ENCODE measurements around the gene SDK2. TPM values are rescaled to one million over a fixed set of nuclear protein-coding genes. Genes with fewer than 3 reads are reported as not detected.
A peak's percentile ranks its signal among the peaks of the same experiment; 100 is the strongest.

Gene SDK2
- total RNA-seq, 2 donors from 2014 or later = 0.26 to 0.33 TPM

DNA sequence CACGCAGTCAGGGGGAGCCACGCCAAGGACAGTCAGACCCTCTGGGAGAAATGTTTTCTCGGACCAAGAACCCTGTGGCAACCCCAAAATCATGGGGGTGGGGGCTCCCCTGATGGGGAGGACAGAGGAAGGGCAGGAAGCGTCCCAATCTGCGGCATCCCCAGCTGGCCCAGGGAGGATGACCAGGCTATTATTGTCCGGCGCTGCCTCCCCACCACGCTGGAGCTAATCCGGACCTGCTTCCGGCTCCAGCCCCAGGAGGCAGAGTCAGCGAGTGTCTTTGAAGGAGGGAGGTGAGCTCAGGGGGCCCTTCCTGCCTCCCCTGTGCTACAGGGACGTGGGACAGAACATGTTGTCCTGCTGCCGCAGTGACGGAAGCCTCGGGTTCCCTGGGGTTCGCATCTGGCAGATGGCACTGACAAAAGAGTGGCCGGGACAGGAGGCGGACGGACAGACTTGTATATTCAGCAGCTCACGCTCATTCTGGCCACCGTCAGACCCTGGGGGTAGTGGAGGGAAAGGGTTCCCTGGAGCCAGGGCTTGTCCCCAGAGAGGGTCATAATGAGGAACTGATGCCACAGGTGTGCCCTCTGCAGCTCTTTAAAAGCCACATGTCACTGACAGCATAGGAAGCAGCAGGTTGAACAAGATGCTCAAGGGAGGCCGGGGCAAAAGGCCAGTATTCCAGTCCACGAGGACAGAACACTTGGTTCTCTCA lies 278.2 kb downstream of the SDK2 start:
- WGBS, 2 donors = 70 to 74% methylated on average over 10 to 23 of the region's 23 CpGs
- no peak overlapping the region for H3K4me3 ChIP-seq
- H3K27ac ChIP-seq = peak overlapping the region in 3 of 4 donors; percentile 21 to 51 (median 34)
- H3K4me1 ChIP-seq = peaks cover 13% of the 10 kb centered on the region
- no peaks in the 10 kb centered on the region for H3K27me3 ChIP-seq
- H3K36me3 ChIP-seq (replicated peaks in 1 of 2; ENCODE audit: insufficient read depth in 1 of 2, low read depth in 2 of 2) = no peaks in the 10 kb centered on the region
- intact Hi-C loops (cut with DNase I) = no loop called here
- ATAC-seq (peak; percentile 10), DNase-seq (peak; percentile 27 to 43 (median 36))
- no peaks in the 10 kb centered on the region for H3K9me3 ChIP-seq
- peak in 2 of 3 donors; percentile 9 to 19 for TF ChIP-seq POLR2A (IDR thresholded peaks at IDR 0.05)
- TF ChIP-seq, protein P1, sequence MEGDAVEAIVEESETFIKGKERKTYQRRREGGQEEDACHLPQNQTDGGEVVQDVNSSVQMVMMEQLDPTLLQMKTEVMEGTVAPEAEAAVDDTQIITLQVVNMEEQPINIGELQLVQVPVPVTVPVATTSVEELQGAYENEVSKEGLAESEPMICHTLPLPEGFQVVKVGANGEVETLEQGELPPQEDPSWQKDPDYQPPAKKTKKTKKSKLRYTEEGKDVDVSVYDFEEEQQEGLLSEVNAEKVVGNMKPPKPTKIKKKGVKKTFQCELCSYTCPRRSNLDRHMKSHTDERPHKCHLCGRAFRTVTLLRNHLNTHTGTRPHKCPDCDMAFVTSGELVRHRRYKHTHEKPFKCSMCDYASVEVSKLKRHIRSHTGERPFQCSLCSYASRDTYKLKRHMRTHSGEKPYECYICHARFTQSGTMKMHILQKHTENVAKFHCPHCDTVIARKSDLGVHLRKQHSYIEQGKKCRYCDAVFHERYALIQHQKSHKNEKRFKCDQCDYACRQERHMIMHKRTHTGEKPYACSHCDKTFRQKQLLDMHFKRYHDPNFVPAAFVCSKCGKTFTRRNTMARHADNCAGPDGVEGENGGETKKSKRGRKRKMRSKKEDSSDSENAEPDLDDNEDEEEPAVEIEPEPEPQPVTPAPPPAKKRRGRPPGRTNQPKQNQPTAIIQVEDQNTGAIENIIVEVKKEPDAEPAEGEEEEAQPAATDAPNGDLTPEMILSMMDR (IDR thresholded peaks at IDR 0.05) = no peak

DNA sequence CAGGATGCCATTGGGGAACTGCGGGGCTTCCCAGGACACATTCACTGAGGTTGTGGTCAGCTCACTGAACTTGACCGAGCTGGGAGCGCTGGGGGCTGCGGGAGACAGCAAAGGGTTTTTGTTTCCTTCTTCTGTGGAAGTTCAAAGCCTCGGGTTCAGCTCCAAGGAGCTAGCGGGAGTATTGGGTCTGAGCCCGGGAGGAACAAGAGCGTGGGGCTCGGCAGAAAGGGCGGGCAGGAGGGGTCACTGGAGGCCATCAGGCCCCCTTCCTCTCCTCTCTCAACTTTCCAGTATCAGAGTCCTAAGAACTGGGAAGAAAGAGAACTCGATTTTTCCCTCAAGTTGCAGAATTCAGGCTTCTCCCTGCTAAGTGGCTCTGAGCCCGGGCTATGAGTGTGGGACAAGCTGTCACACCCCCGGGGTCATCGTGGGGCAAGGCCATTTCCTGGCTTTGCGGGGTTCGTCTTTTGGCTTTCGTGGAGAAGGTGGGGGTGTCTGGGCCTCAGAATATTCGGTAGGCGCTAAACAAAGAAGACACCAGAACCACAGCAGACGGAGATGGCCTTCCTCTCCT lies 278.9 kb downstream of the SDK2 start:
- DNase-seq (no peak), ATAC-seq (no peak)
- H3K36me3 ChIP-seq (replicated peaks in 1 of 2; ENCODE audit: insufficient read depth in 1 of 2, low read depth in 2 of 2) = no peaks in the 10 kb centered on the region
- peaks cover 20% of the 10 kb centered on the region for H3K4me1 ChIP-seq
- H3K9me3 ChIP-seq = no peaks in the 10 kb centered on the region
- no peak overlapping the region for H3K4me3 ChIP-seq
- intact Hi-C loops (cut with DNase I) = no loop called here
- no peaks in the 10 kb centered on the region for H3K27me3 ChIP-seq
- peak overlapping the region in 3 of 4 donors; percentile 21 to 51 (median 34) for H3K27ac ChIP-seq
- WGBS, 2 donors = 57 to 61% methylated on average over 17 to 20 of the region's 20 CpGs
- TF ChIP-seq, protein P1 (IDR thresholded peaks at IDR 0.05) = no peak
- TF ChIP-seq POLR2A (IDR thresholded peaks at IDR 0.05) = no peak

- Histone ChIP-seq H3K9me3 (no peaks in the 10 kb centered on the region), H3K4me3 (no peak overlapping the region), H3K36me3 (replicated peaks in 1 of 2; ENCODE audit: insufficient read depth in 1 of 2, low read depth in 2 of 2) (no peaks in the 10 kb centered on the region), H3K27ac (peak overlapping the region in 3 of 4 donors; percentile 56 to 77 (median 72)), H3K4me1 (peaks cover 23% of the 10 kb centered on the region), H3K27me3 (no peaks in the 10 kb centered on the region)
- ATAC-seq (no peak), DNase-seq (no peak)
- intact Hi-C loops (cut with DNase I) = loop anchor here (5.0 kb wide), 1 partner anchor 47 kb away; no protein-coding TSS in a partner anchor
- TF ChIP-seq, protein P1 (IDR thresholded peaks at IDR 0.05) = no peak
- TF ChIP-seq POLR2A (IDR thresholded peaks at IDR 0.05) = no peak
- WGBS, 2 donors = 64 to 88% methylated on average over 3 to 4 of the region's 4 CpGs
Observed at GRCh38 chr17:73364155-73364522, 280.1 kb downstream of the SDK2 start.

DNA sequence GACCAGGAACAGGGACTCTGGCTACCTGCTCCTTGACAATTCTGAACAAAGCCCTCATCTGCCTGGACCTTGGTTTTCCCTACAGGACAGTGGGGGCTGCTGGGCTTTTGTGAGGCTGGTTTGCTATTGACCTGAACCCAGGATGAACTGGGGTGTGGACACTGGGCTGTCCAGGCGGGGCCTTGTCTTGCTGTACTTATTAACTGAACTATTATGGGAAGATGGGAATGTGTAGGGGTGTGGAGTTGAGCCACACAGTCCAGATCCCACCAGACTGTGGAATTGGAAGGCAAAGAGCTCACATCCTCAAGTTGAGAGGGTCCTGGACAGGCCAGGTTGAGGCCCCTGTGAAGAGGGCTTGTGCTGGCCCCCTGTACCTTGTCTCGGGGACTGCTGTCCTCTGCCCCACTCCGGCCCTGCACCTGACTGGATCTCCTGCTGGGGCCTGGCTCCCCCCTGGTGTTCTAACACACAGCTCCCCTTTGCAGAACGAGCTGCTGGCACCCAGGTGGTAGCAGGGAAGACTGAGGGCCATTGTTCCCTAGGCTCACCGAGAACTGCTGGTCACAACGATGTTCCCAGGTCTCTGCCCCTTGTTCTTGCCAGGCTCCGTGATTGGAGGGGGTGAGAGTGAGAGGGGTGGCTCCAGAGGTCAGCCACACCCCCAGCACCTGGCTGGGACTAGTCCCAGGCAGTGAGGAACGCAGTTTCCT lies 280.6 kb downstream of the SDK2 start:
- H3K36me3 ChIP-seq (replicated peaks in 1 of 2; ENCODE audit: insufficient read depth in 1 of 2, low read depth in 2 of 2) = no peaks in the 10 kb centered on the region
- peaks cover 25% of the 10 kb centered on the region for H3K4me1 ChIP-seq
- intact Hi-C loops (cut with DNase I) = loop anchor here (5.0 kb wide), 1 partner anchor 46 kb away; no protein-coding TSS in a partner anchor
- H3K4me3 ChIP-seq = no peak overlapping the region
- DNase-seq (peak; percentile 53 to 68 (median 58)), ATAC-seq (peak; percentile 69)
- TF ChIP-seq, protein P1 (IDR thresholded peaks at IDR 0.05) = no peak
- TF ChIP-seq POLR2A (IDR thresholded peaks at IDR 0.05) = peak in 2 of 3 donors; percentile 55 to 63
- H3K9me3 ChIP-seq = no peaks in the 10 kb centered on the region
- 62 to 73% methylated on average over 4 to 8 of the region's 8 CpGs for WGBS, 2 donors
- H3K27ac ChIP-seq = peak overlapping the region; percentile 45 to 77 (median 64)
- no peaks in the 10 kb centered on the region for H3K27me3 ChIP-seq
